HG03520 (cell line): Measurements from ENCODE around the gene TRIM74.
"Not testable (repeated sequence)": the region's sequence is repeated elsewhere in the genome, so short reads cannot be mapped to it uniquely, and the experiment has no call there.

Experiments
- ATAC-seq: cut with Tn5 transposase; IDR thresholded peaks from one replicate; pipeline ENCODE4 v1.9.1; 2021; ENCODE audit warnings: mild to moderate bottlenecking, moderate library complexity; ENCODE audit not compliant: unreplicated experiment

The TRIM74 gene

GRCh38 chr7:72960626-72961345, 8.5 kb downstream of the TRIM74 start:
- ATAC-seq, result not testable (repeated sequence)

GRCh38 chr7:72960029-72960428, 9.2 kb downstream of the TRIM74 start:
- not testable (repeated sequence) for ATAC-seq

- peak; percentile 88 for ATAC-seq
Measured at GRCh38 chr7:72954563-72955198, 14.6 kb downstream of the TRIM74 start.

- ATAC-seq, result peak; percentile 34
Measured at GRCh38 chr7:72953901-72954562, 15.2 kb downstream of the TRIM74 start.

GRCh38 chr7:72950432-72950831, 18.8 kb downstream of the TRIM74 start:
- not testable (repeated sequence) for ATAC-seq

GRCh38 chr7:72949686-72950085, 19.6 kb downstream of the TRIM74 start:
- not testable (repeated sequence) for ATAC-seq

GRCh38 chr7:72949276-72949675, 20.0 kb downstream of the TRIM74 start:
- not testable (repeated sequence) for ATAC-seq

GRCh38 chr7:72948714-72949113, 20.6 kb downstream of the TRIM74 start:
- ATAC-seq, result not testable (repeated sequence)

- not testable (repeated sequence) for ATAC-seq
Measured at GRCh38 chr7:72946130-72946745, 23.0 kb downstream of the TRIM74 start.

GRCh38 chr7:72945597-72945996, 23.7 kb downstream of the TRIM74 start:
- not testable (repeated sequence) for ATAC-seq

- ATAC-seq, result not testable (repeated sequence)
Measured at GRCh38 chr7:72944937-72945336, 24.3 kb downstream of the TRIM74 start.

GRCh38 chr7:72942956-72943355, 26.3 kb downstream of the TRIM74 start:
- not testable (repeated sequence) for ATAC-seq

GRCh38 chr7:72942022-72942705, 27.1 kb downstream of the TRIM74 start:
- ATAC-seq, result not testable (repeated sequence)

GRCh38 chr7:72928216-72928615, 41.0 kb downstream of the TRIM74 start:
- not testable (repeated sequence) for ATAC-seq

- ATAC-seq, result not testable (repeated sequence)
Measured at GRCh38 chr7:72927791-72928190, 41.5 kb downstream of the TRIM74 start.

GRCh38 chr7:72925546-72926120, 43.6 kb downstream of the TRIM74 start:
- ATAC-seq, result no peak

- ATAC-seq, result peak; percentile 84
Measured at GRCh38 chr7:72924733-72925545, 44.3 kb downstream of the TRIM74 start, which contains the start of gene POM121. POM121 (plus strand) TSS chr7:72925095; CDS start chr7:72925122, 27 bp downstream.

- ATAC-seq, result peak; percentile 14
Measured at GRCh38 chr7:72924386-72924732, 44.9 kb downstream of the TRIM74 start.

- ATAC-seq, result no peak
Measured at GRCh38 chr7:72919256-72919775, 50.0 kb downstream of the TRIM74 start.
